ENCODE results near the gene SLC46A3.

GRCh38 chr13:28739376-28739775, 20.6 kb upstream of the SLC46A3 start:
- TF ChIP-seq POLR2A (IDR thresholded peaks at IDR 0.05) (no peak), EP300 (IDR thresholded peaks at IDR 0.05) (no peak), CTCF (IDR thresholded peaks at IDR 0.05) (no peak)
